Psoas muscle (tissue), 8 donors: ENCODE measurements around the gene SLC31A1. TPM values are rescaled to one million over a fixed set of nuclear protein-coding genes. Genes with fewer than 3 reads are reported as not detected.
"Not testable (repeated sequence)": the region's sequence is repeated elsewhere in the genome, so short reads cannot be mapped to it uniquely, and the experiment has no call there.

ENCODE experiments used
- ATAC-seq, 4 donors: fragments of 200-7000 bp; cut with Tn5 transposase; one replicate each; pipeline ENCODE4 v1.9.1; 2020; ENCODE audit warnings: moderate library complexity in 3 of 4, mild to moderate bottlenecking in 2 of 4
- DNase-seq, 2 donors: peaks; one replicate each; pipeline ENCODE4 v3.0.0-alpha.2; 2020
- H3K27ac ChIP-seq: fragments of 200-600 bp; one replicate; pipeline ENCODE4 v1.8.0; 2022
- H3K27me3 ChIP-seq, 3 donors: fragments of 200-600 bp in 1 of 3; one replicate each; pipeline versions ENCODE4 v1.6.1 to v1.8.0; 2013 to 2022; ENCODE audit warnings: low read length in 2 of 3, mild to moderate bottlenecking in 2 of 3, moderate library complexity in 1 of 3; ENCODE audit not compliant: insufficient read depth in 3 of 3
- H3K36me3 ChIP-seq, 2 donors: fragments of 200-600 bp in 1 of 2; one replicate each; pipeline versions ENCODE4 v1.6.1 to v1.8.0; 2013 to 2022; ENCODE audit warnings: low read depth in 1 of 2, mild to moderate bottlenecking in 1 of 2, moderate library complexity in 1 of 2; ENCODE audit not compliant: insufficient read depth in 1 of 2
- H3K4me1 ChIP-seq: fragments of 200-600 bp; one replicate; pipeline ENCODE4 v1.8.0; 2022
- H3K4me3 ChIP-seq: fragments of 200-600 bp; one replicate; pipeline ENCODE4 v1.8.0; 2022; ENCODE audit warnings: mild to moderate bottlenecking
- H3K9me3 ChIP-seq: fragments of 200-600 bp; one replicate; pipeline ENCODE4 v1.8.0; 2022
- CTCF ChIP-seq: fragments of 200-600 bp; IDR thresholded peaks from one replicate; pipeline ENCODE4 v1.8.0; 2022; ENCODE audit warnings: antibody characterized with exemption
- WGBS, 3 donors: extraction: QIAGEN DNeasy Blood & Tissue Kit; methylation state at CpG; one replicate each; pipeline versions ENCODE4 v1.1.6 to v1.1.7; 2013; 5-methylcytosine and 5-hydroxymethylcytosine counted together
- intact Hi-C, 2 donors: fragments of 100-400 bp; cut with DNase I; formaldehyde crosslinking; loops; one replicate each; pipeline versions ENCODE4 v1.11.0 to v1.14.2; 2022
- polyA plus RNA-seq, 3 donors: library from polyadenylated mRNA; stranded (reverse); fragments of 200-250 nt; gene quantifications; one replicate each; pipeline ENCODE4 v1.2.3, GENCODE V29; 2013
- total RNA-seq, 4 donors: library from RNA; stranded (reverse); fragmentation: NEBNext Ultra II Directional in 2 of 4; extraction: Animal tissue kit (Norgen Biotek cat#: 25700) in 2 of 4; gene quantifications; one replicate each; pipeline versions ENCODE4 v1.2.1 to v1.2.4, GENCODE V29; 2021 to 2023
- donor health status: healthy with polysubstance abuse.
- donor health status: DM: no; HTN: no; CAD: no; lungs with moderate emphysema.
- donor health status: Bipolar disorder and iron deficiency.
- donor health status: healthy.
- donor health status: DM: yes; HTN: yes; CAD: no.
- donor health status: DM: no; HTN: no; CAD: no.
- donor health status: DM: no; HTN: no; CAD: no.
- donor health status: DM: yes; HTN: yes; CAD: no.

Gene SLC31A1
- total and polyA plus RNA-seq, 7 donors = 3.3 to 10.2 (median 4.9) TPM

DNA sequence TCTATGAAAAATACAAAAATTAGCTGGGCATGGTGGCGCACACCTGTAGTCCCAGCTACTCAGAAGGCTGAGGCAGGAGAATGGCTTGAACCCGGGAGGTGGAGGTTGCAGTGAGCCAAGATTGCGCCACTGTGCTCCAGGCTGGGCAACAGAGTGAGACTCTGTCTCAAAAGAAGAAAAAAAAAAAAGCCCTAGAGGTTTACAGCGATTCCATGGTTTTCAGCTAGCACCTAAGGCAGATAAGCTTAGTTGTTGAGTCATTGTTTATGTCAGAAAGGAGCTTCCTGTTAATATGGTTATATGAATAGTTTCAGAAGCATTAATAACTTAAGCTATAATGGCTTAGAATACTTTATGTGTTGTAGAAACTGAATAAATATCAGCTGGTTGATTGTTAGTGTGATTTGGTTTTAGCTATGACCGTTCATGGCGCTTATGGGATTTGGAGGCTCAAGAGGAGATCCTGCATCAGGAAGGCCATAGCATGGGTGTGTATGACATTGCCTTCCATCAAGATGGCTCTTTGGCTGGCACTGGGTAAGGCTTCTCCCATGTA lies 68.8 kb downstream of the SLC31A1 start:
- intact Hi-C loops = no loop called here
- no peak overlapping the region for H3K27ac ChIP-seq

DNA sequence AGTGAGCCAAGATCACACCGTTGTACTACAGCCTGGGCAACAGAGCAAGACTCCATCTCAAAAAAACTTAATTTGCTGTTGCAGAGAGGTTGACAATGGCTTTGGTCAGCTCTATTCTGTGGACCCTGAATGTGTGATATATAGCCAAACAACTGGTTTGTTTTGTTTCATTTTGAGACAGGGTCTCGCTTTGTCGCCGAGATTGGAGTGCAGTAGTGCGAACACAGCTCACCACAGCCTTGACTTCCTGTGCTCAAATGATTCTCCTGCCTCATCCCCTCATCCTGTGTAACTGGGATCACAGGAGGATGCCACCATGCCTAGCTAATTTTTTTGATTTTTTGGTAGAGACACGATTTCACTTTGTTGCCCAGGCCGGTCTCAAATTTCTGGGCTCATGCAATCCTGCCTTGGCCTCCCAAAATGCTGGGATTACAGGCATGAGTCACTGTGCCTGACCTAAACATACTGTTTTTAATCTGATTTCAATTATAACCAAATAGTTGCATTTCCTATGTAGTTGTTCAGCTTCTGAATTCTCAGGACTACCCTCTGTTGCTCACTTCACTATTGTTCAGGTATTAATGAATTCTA lies 72.0 kb downstream of the SLC31A1 start:
- H3K36me3 ChIP-seq = peaks cover 11 to 59% of the 10 kb centered on the region in 2 donors
- ATAC-seq (no peak), DNase-seq (no peak)
- H3K27me3 ChIP-seq = no peaks in the 10 kb centered on the region
- WGBS, 3 donors = 71 to 83% (median 76%) methylated on average over 7 of the region's 7 CpGs
- H3K9me3 ChIP-seq = no peaks in the 10 kb centered on the region
- intact Hi-C loops = no loop called here
- H3K27ac ChIP-seq = no peak overlapping the region
- no peak for TF ChIP-seq CTCF
- H3K4me3 ChIP-seq = no peak overlapping the region
- H3K4me1 ChIP-seq = no peaks in the 10 kb centered on the region

More for the DNA sequence above, 68.8 kb downstream of the SLC31A1 start:
- H3K36me3 ChIP-seq = peaks cover 22 to 90% of the 10 kb centered on the region in 2 donors
- DNase-seq (no peak), ATAC-seq (no peak)
- TF ChIP-seq CTCF = no peak
- WGBS, 3 donors = 93 to 96% (median 95%) methylated on average over 6 of the region's 6 CpGs
- no peak overlapping the region for H3K4me3 ChIP-seq
- H3K9me3 ChIP-seq = no peaks in the 10 kb centered on the region
- no peaks in the 10 kb centered on the region for H3K4me1 ChIP-seq
- H3K27me3 ChIP-seq = no peaks in the 10 kb centered on the region

GRCh38 chr9:113296247-113296646 lies 74.9 kb downstream of the SLC31A1 start:
- intact Hi-C loops, H3K27ac ChIP-seq: not testable (repeated sequence)
- 84 to 94% (median 87%) methylated on average over 8 of the region's 8 CpGs for WGBS, 3 donors

DNA sequence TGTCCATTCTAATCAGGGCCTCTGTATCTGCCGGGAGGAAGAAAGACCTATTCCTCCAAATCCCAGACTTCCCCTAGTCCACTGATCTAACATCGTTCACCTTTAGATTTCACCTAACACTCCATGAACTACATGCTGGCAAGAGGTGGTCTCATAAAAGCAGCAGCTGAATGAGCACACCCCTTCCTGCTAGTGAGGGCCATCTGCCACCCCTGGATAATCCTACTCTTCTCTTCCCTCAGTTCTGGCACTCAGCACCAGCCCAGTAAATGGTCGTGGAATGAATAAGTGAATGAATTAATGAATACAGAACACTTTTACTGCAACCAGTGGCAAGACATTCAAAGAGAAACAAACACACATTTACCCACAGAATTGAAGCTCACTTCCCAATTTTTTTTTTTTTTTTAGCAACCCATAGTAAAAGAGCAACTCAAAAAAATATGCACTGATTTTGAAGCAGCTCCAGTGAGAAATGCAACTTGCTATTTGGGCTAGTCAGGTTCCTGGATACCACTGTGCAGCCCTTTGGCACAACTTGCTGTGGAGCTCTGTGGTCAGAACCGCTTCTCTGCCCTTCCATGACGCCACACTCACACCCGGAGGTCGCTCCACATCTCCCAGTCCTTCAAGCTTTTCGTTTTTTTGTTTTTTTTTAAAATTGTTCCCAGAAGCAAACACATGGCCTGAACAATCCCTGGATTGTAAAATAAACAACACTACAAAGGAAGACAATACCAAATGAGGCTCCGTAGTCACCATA lies 75.6 kb downstream of the SLC31A1 start:
- no peaks in the 10 kb centered on the region for H3K4me1 ChIP-seq
- 66 to 68% (median 68%) methylated on average over 9 of the region's 9 CpGs for WGBS, 3 donors
- ATAC-seq = no peak
- H3K36me3 ChIP-seq = peaks cover 4 to 23% of the 10 kb centered on the region in 2 donors
- no peaks in the 10 kb centered on the region for H3K9me3 ChIP-seq
- H3K27me3 ChIP-seq = no peaks in the 10 kb centered on the region
- H3K4me3 ChIP-seq = no peak overlapping the region
- TF ChIP-seq CTCF = no peak
- no peak overlapping the region for H3K27ac ChIP-seq
- intact Hi-C loops = no loop called here
- DNase-seq = no peak

More at GRCh38 chr9:113296247-113296646, 74.9 kb downstream of the SLC31A1 start:
- not testable (repeated sequence) for H3K9me3 ChIP-seq, H3K4me3 ChIP-seq, H3K4me1 ChIP-seq, H3K27me3 ChIP-seq, ATAC-seq, DNase-seq
- peaks cover 4 to 30% of the 10 kb centered on the region in 2 donors for H3K36me3 ChIP-seq

GRCh38 chr9:113298311-113298710 lies 77.0 kb downstream of the SLC31A1 start:
- H3K9me3 ChIP-seq = no peaks in the 10 kb centered on the region
- peaks cover 0 to 9% of the 10 kb centered on the region in 2 donors for H3K36me3 ChIP-seq
- DNase-seq (no peak), ATAC-seq (no peak)
- no peak overlapping the region for H3K4me3 ChIP-seq
- intact Hi-C loops = no loop called here
- H3K27ac ChIP-seq = no peak overlapping the region
- TF ChIP-seq CTCF = no peak
- 89 to 91% (median 90%) methylated on average over 8 of the region's 8 CpGs for WGBS, 3 donors
- no peaks in the 10 kb centered on the region for H3K4me1 ChIP-seq
- no peaks in the 10 kb centered on the region for H3K27me3 ChIP-seq
